ENCODE data around the gene CAVIN1.
"Not testable (repeated sequence)": the region's sequence is repeated elsewhere in the genome, so short reads cannot be mapped to it uniquely, and the experiment has no call there.

Gene CAVIN1

GRCh38 chr17:42429726-42430447 is 6.8 kb upstream of the CAVIN1 start:
- no peak for DNase-seq (ENCODE audit: low spot score)

DNA sequence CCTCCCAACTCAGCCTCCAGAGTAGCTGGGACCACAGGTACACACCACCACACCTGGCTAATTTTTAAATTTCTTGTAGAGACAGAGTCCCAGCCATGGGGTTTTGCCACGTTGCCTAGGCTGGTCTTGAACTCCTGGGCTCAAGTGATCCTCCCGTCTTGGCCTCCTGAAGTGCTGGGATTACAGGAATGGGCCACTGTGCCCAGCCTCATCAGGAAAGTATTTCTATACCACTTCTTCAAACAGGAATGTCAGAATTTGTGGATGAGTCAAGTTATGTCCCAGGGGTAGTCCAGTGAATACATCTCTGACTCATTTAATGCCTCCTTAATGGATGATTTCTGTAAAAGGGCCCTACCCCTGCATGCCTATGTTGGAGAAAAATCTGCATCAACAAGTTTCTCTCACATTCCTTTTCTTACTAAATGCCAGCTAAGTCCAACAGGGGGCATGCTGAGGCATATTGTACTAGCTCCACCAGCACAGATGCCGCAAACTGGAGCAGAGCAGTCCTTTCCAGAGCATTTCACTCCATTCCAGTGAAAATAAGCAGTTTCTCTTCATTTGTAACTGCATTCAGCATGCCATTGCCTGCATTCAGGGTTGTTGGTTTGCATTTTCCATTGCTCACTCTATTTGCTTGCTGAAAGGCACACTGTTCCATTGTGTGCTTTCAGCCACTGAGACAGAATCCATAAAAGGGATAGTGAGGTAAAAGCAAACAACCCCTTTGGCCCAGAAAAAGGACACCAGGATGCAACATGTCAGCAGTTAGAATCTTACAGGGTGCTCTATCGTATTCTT is 5.3 kb upstream of the CAVIN1 start:
- DNase-seq (ENCODE audit: low spot score), result peak; percentile 88

- DNase-seq (ENCODE audit: low spot score), result no peak
Measured at GRCh38 chr17:42424991-42425610, 2.0 kb upstream of the CAVIN1 start.

GRCh38 chr17:42423766-42424165 is 710 bp upstream of the CAVIN1 start:
- DNase-seq (ENCODE audit: low spot score), result no peak

DNA sequence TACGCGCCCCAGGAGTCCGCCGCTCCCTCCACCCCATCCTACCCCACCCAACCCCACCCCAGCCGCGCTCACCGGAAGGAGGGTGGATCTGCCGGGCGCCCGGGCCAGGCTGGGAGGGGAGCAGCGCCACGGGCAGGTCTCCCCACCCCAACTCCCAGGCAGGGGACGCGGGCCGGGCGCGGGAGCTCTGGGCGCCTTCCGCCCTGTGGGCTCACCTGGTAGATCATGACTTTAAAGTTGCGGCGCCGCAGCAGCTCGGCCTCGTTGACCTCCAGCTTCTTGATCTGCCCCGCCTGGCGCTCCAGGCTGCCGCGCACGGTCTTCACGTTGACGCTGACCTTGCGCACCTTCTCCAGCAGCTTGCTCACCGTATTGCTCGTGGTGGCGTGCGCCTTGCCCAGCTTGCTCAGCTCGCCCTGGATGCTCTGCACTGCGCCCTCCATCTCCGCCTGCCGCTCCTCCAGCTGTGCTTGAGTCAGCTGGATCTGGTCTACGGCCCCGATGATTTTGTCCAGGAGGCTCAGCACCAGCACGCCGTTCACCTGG is 571 bp downstream of the CAVIN1 start:
- DNase-seq (ENCODE audit: low spot score), result no peak

- DNase-seq (ENCODE audit: low spot score), result peak; percentile 71
Measured at GRCh38 chr17:42421507-42422338, 1.3 kb downstream of the CAVIN1 start.

DNA sequence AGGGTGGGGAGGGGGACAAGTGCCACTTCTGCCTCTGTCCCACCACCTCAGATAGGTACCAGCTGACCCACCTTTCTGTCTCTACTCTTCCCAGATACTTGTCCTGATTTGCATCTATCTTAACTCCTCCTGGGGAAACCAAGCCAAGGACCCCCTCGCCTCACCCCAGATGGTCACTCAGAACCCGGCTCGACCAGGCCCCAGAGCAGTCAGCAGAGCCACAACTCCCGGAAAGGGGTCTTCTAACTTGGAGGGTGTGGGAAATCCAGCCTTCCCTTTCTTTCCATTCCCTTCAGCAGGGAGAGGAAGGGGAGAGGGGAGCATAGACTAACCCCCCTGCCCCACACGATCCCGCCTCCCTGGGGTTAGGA is 1.9 kb downstream of the CAVIN1 start:
- DNase-seq (ENCODE audit: low spot score), result no peak

DNA sequence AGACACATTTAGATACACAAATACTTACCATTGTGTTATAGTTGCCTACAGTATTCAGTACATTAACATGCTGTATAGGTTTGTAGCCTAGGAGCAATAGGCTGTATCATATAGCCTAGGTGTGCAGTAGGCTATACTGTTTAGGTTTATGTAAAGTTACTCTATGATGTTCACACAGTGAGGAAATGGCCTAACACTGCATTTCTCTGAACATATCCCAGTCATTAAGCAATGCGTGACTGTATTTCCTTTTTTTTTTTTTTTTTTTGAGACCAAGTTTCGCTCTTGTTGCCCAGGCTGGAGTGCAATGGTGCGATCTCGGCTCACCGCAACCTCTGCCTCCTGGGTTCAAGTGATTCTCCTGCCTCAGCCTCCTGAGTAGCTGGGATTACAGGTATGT is 5.1 kb downstream of the CAVIN1 start:
- not testable (repeated sequence) for DNase-seq (ENCODE audit: low spot score)

DNA sequence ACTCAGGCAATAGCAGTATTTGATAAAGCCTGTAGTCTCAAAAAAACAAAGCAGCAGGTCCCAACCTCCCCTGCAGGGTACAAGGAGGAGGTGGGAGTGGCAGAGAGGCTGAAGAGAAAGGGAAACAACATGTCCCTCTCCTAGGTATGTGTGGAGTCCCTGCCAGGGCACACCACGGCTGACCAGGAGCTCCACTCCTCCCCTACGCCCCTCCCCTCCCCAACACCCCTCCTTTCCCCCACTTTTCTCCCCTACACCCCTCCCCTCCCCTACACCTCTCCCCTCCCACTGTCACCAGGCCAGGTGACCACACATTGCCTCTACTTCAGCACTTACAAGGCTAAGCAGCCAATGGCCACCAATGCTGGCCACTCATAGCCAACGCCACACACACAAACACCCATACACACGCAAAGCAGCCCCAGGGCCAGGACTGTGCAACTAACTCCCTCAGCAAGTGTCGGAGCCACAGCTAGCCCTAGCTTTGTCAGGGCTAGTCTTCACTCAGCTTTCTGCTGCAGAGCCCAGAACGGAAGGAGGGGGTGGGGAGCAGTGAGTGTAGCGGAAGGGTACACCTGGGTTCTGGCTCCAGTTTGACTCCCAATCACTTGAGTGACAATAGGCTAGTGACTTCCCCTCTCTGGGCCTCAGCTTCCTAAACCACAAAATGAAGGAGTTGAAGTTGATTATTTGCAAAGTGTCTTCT is 8.2 kb downstream of the CAVIN1 start:
- DNase-seq (ENCODE audit: low spot score), result no peak

GRCh38 chr17:42413464-42414040 is 9.5 kb downstream of the CAVIN1 start:
- DNase-seq (ENCODE audit: low spot score), result no peak

- DNase-seq (ENCODE audit: low spot score), result no peak
Measured at GRCh38 chr17:42411905-42412679, 11.0 kb downstream of the CAVIN1 start.

- DNase-seq (ENCODE audit: low spot score), result no peak
Measured at GRCh38 chr17:42411361-42411760, 11.7 kb downstream of the CAVIN1 start.

GRCh38 chr17:42410319-42410685 is 12.8 kb downstream of the CAVIN1 start:
- no peak for DNase-seq (ENCODE audit: low spot score)

GRCh38 chr17:42409523-42410318 is 13.3 kb downstream of the CAVIN1 start:
- peak; percentile 95 for DNase-seq (ENCODE audit: low spot score)

- DNase-seq (ENCODE audit: low spot score), result no peak
Measured at GRCh38 chr17:42408061-42408460, 15.0 kb downstream of the CAVIN1 start.

GRCh38 chr17:42407289-42407836 is 15.7 kb downstream of the CAVIN1 start:
- peak; percentile 32 for DNase-seq (ENCODE audit: low spot score)

DNA sequence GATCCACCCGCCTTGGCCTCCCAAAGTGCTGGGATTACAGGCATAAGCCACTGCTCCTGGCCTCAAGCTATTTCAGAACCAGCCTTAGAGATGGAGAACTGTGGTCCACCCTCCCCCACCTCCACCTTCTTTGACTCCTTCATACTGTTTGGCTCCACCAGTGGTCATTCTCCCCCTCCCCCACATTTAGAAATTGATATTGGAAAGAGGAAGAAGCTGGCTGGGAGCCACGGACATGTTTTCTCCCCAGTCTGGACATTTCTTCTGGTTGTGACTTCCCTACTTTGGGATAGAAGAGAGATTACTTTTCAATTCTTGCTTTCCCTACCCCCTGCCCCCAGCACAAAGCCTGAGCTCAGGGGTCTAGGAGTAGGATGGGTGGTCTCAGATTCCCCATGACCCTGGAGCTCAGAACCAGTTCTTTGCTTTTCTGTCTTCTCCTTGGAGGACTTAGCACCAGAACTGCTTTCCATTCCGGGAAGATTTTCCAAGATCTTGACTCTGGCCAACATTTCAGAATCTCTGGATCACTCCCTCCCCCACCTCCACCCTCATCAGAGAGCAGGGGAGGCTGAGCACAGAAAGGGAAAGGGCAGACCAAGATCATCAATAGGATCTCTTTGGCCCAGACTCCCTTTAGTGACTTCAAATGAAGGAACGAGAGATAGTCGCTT is 16.3 kb downstream of the CAVIN1 start:
- DNase-seq (ENCODE audit: low spot score), result no peak

DNA sequence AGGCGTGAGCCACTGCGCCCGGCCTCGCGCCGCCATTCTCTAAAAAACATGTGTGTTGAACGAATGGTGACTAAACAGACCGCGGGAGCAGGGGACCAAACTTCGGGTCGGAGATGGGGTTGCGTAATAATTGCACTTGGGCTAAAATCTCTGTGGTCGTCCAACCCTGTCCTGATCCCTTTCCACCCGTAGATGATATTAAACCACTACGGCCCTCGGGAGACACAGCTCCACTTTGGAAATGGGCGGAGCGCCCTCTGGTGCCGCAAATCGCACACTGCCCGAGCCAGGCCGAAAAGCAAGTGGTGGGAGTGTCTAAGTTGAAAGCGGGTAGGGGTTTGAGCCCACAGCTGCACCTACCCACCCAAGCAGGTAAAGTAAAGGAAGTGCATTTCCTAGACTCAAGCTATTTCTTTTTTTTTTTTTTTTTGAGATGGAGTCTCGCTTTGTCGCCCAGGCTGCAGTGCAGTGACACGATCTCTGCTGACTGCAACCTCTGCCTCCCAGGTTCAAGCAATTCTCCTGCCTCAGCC is 17.0 kb downstream of the CAVIN1 start:
- DNase-seq (ENCODE audit: low spot score), result peak; percentile 57
